Activated T-helper 1 cell treated with anti-CD3 and anti-CD28 coated beads, Interleukin-2, amount 50 U/mL, for 16 hours (primary cell): ENCODE data around the gene DUSP7.

Experiments used
- DNase-seq, 2 donors: peaks; one replicate each; pipeline ENCODE4 v3.0.0-alpha.2; 2020; ENCODE audit warnings: low read depth in 1 of 2, low spot score in 1 of 2

Gene DUSP7

DNA sequence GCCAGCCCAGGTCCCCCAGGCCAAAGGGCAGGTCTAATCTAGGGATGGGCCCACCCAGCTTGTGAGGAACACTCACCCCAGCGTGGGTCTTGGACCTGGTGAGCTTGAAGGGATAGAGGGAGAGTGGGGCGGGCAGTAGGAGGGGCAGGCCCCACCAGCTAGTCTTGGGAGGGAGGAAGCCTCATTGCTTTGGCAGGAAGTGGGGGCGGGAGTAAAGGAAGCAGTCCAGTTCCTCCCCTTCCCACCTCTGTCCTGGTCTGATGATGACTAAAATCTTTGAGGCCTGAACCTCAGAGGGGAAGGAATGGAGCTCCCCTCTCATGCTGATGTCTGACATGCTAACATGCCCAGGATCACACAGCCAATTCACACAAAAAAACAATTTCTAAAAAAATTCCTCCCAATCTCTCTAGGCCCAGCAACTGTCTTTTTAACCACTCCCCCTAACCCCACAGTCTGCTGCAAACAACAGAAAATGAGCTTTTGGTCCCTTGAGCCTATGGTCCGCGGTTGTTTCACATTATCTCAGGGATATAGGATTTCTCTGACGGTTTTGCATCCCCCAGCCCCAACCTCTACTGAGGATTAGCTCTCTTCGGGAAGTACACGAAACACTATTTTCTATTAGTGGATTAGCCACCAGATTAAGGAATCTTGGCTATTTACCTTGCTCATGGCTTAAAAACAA is 30.7 kb upstream of the DUSP7 start:
- no peak for DNase-seq

DNA sequence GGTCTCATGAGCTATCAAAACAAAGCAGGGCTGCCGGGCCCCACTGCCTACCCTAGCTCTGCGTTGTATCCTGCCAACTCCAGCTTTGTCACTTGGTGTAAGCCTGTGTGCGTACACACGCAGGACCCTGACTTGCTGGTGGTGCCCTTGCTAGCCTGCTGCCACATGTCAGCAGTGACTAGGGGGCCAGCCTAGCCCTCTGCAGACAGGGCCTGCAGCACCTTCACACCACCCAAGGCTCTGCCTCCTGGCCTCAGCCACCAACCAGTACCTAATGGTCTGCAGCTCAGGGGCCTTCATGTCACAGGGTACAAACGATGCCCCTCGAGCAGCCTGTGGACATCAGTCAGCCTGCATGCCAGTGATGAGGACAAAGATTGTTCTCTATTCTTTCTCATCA is 30.1 kb upstream of the DUSP7 start:
- no peak for DNase-seq

DNA sequence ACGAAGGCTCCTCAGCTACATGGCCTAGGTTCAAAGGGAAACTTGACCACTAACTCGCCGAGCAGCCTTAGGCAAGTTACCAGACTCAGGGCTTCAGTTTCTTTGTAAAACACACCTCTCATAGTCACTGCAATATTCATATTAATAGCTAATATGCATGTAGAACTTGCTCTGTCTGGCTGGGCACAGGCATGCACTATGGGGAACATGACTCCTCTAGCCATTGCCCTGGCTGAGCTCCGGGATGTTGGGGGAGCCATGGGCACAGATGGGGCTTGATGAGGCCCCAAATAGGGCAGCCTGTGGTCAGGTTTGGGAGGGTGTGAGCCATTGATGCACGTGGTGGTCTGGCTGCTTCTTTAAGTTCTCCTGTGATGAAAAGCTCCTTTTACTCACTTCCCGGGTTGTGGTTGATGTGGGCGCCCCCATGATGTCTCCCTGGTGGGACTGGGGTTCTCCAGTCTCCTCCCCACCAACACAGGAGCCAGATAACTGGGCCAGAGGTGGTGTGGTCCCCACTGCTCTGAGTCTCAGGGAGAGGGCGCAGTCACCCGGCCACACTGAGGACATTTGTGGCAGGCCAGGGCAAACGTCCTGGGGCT is 29.4 kb upstream of the DUSP7 start:
- DNase-seq: no peak

DNA sequence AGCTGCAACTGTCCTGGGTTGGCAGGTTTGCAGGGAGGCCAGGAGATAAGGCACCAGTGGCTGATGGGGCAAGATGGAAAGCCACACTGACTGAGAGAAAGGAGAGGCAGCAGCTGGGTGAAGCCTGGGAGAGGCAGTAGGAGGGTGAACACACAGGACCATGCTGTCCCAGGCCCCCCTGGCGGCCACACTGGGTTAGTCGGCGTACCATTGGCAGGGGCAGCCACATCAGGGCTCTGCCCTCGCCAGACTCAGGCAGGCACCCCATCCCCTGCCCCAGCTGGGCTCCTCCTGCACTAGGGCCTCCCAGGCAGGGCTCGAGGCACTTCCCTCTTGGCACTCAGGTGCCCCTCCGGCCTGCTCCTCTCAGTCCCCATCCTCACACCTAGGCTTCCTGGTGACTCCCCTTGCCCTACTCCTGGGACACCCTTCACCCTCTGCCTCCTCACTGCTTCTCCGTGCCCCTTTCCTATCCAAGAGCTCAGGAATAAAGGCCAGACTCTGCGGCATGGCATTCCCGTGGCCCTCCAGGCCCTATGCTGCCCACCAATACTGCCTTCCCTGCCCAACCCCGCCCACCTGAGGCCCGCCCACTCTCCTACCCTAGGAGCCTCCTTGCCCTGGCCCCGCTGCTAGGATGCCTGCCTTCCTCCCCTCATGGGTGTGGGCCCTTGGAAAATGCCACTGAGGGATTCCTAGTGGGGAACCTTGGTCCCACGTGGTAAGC is 28.7 kb upstream of the DUSP7 start:
- no peak for DNase-seq

DNA sequence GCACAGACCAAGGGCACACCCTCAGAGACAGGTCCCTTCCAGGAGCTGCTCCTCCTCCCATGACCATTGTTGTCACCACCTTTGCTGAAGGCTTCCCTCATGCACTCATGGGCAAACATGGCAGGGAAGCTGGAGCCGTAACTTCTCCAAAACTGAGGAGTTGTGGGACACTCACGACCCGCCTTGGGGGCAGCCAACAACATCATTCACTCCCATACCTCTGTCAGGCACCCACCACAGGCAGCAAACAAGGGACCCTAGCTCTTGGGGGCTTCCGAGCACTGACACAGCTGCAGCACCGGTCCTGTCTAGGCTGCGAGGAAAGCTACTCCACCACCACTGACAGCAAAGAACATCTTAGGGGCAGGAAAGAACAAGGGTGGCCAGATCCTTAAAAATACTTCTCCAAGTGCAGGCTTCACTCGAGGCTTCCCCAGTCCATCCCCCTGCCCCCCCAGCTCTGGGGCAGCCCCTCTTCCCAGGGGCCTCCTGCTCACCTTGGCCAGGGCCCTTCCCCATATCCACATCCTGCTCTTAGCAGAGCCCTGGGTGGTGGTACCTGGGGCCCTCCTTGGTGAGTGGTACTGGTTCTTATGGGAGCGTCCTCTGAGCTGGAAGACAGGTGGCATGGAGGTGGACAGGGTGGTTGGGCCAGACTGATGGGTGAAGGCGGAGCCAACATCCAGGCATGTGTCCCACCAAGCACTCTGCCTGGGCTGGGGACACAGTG is 28.0 kb upstream of the DUSP7 start:
- no peak for DNase-seq

DNA sequence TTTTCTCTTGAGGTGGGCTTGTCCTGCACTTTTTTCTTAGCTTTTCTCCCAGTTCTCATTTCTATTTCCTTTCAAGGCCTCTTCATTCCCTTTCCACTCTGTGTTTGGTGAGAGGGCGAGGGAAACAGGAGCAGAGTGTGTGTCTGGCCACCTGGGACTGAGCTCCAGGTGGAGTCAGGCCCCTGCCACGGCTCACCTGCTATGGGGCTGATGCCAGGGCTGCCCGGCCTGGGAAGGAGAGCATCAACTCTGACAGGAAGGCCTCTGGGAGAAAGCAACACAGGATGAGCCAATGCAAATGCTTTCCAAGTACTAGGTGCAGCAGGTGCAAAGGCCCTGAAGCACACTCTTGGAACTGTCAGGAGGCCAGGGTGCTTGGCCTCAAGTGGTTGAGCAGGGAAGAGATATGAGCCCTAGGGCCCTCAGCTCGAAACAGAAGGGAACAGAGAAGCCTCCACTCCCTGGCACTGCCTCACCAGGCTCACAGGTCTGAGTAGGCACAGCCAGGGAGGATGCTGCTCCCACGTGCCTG is 27.3 kb upstream of the DUSP7 start:
- no peak for DNase-seq

GRCh38 chr3:52082951-52083350 is 26.6 kb upstream of the DUSP7 start:
- DNase-seq: no peak

DNA sequence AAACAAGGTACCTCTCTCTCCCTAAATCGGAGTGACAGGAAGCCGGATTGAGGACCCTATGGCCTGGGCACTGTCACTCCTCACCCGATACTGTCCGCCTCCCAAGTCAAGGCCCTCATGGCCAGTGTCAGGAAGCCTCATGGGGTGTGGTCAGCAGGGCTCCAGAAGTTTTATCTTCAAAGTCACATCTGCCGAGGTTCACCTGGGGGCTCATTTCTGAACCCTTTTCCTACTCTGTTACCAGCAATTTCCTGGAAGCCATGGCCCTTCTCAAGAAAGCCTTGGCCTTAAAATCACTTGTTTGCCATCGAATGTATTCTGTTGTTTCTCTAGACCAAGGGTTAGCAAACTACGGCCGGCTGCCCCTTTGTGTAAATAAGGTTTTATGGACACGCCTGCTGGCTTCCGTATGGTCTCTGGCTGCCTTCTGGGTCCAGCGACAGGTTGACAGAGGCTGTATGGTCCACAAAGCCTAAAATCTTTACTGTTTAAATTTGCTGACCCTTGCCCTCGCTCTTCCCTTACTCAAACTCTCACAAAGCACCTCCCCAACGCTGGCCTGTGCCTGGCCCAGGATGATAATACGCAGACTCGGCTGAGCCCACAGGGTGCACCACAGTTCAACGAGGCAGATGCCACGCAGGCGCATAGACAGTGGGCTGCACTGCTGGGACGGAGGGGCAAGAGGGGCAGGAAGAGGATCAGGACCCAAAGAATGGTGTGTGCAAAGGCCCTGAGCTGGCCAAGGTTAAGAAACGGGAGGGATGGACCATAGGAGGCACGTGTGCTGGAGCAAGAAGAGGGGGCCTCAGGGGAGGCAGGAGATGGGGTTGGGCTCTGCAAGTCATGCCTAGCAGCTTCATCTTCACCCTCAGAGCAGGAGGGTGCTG is 24.7 kb upstream of the DUSP7 start:
- DNase-seq: no peak

- DNase-seq: no peak
Measured at GRCh38 chr3:52079958-52080357, 23.6 kb upstream of the DUSP7 start.

GRCh38 chr3:52078781-52079560 is 22.6 kb upstream of the DUSP7 start:
- DNase-seq: no peak

DNA sequence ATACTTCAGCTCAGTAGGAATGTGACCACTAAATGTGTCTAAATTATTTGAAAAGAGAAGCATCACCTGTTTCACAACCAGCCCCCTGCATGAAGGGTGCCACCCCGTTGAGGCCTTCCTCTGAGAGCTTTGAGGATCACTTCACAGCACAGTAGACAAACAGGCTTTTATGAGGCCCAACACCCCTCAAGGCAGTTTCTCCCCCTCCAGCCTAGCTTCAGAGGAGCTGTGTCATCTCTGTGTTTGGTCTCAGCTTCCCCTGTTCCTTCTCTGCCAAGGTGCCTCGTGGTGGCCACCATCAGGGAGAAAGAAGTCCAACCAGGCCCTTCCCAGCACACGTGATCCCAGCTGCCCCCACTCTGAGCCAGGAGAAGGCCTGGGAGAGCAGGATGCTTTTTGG is 21.6 kb upstream of the DUSP7 start:
- no peak for DNase-seq

- no peak for DNase-seq
Measured at GRCh38 chr3:52076896-52077780, 20.8 kb upstream of the DUSP7 start.

- DNase-seq: no peak
Measured at GRCh38 chr3:52073490-52073889, 17.1 kb upstream of the DUSP7 start.

- DNase-seq: no peak
Measured at GRCh38 chr3:52072471-52072870, 16.1 kb upstream of the DUSP7 start.

DNA sequence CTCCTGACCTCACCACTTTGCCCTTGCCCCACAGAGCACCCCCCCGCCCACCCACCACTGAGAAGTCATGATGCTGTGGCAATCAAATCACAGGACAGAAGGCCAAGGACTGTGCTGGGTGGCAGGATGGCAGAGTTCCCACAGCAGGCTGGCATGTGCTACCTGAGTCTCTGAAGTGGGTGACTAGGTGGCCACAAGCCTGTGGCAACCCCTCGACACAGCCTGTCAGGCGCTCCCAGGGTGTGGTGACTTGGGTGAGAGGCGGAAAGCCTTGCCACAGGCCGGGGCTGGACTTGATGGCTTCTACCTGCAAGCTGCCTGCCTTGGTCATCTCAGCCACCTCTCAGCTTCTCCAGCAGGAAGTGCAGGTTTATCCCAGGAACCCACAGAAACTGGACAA is 15.6 kb upstream of the DUSP7 start:
- no peak for DNase-seq

GRCh38 chr3:52070724-52071621 is 14.6 kb upstream of the DUSP7 start:
- no peak for DNase-seq

DNA sequence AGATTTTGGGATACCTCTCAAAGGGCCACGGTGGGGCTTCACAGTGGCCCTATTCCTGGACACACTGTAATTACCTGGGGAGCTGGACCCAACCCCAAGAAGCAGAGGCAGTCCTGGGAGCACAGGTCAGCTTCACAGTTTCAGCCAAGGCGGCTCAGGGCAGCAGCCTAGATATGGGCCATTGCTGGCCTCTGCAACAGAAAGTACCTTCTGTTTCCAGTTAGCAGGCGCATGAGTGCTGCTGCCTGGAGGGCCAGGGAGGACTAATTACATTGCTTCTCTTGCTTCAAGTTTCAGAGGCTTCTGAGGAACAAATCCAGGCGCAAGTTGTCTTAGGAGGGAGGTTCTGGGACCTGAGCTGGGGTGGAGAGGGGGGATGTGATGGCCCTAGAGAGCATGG is 13.5 kb upstream of the DUSP7 start:
- no peak for DNase-seq

DNA sequence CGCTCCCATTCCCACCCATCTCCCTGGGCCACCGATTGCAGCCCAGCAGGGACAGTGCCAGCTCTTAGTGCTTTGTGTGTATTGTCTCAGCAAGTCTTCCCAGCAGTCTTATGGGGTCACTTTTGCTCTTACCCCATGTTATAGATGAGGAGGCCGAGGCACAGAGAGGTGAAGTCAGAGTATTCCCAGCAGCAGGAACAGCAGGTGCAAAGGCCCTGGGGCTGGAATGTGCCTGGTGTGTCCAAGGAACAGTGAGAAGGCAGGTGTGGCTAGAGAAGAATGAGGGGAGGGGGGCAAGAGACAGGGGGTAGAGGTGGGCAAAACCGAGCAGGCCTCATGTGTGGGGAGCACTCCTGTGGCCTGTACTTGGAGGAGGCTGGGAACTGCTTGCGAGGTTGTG is 12.8 kb upstream of the DUSP7 start:
- DNase-seq: no peak
